HepG2 (cell line): ENCODE measurements around the gene PLVAP. TPM values are rescaled to one million over a fixed set of nuclear protein-coding genes. Genes with fewer than 3 reads are reported as not detected.
A peak's percentile ranks its signal among the peaks of the same experiment; 100 is the strongest.

ENCODE experiments used
- CC2D1A ChIP-seq: sonication (generic); formaldehyde crosslinking; IDR thresholded peaks from 2 replicates; pipeline ENCODE4 v1.8.1; 2023; ENCODE audit warnings: mild to moderate bottlenecking, missing genetic modification reagents
- FOXK2 ChIP-seq: fragments of 450-650 bp; IDR thresholded peaks from 2 replicates; pipeline ENCODE4 v1.6.1; 2016
- GATA4 ChIP-seq: sonication (generic); IDR thresholded peaks from 2 replicates; pipeline ENCODE4 v1.6.1; 2016; ENCODE audit warnings: antibody characterized with exemption, low read depth, borderline replicate concordance
- JUNB ChIP-seq: sonication (generic); formaldehyde crosslinking; IDR thresholded peaks from 2 replicates; pipeline ENCODE4 v1.8.0; 2022; ENCODE audit warnings: missing genetic modification reagents, mild to moderate bottlenecking, borderline replicate concordance
- NFE2L2 ChIP-seq: fragments of 150-350 bp; IDR thresholded peaks from 2 replicates; pipeline ENCODE4 v1.6.1; 2014; ENCODE audit warnings: low read length
- PHF21A ChIP-seq: sonication (generic); formaldehyde crosslinking; IDR thresholded peaks from 2 replicates; pipeline ENCODE4 v1.5.0; 2020; ENCODE audit warnings: mild to moderate bottlenecking, missing genetic modification reagents
- POLR2AphosphoS2 ChIP-seq: IDR thresholded peaks from 2 replicates; pipeline ENCODE4 v1.6.1; 2011; ENCODE audit warnings: low read depth, low read length, improper control_type of control experiment
- RELA ChIP-seq: sonication (generic); formaldehyde crosslinking; IDR thresholded peaks from 2 replicates; pipeline ENCODE4 v1.4.0; 2020; ENCODE audit warnings: missing genetic modification reagents
- RORA ChIP-seq: sonication (generic); formaldehyde crosslinking; IDR thresholded peaks from 2 replicates; pipeline ENCODE4 v1.5.0; 2020; ENCODE audit warnings: mild to moderate bottlenecking, missing genetic modification reagents, moderate library complexity
- SMARCC2 ChIP-seq: fragments of 450-650 bp; IDR thresholded peaks from 2 replicates; pipeline ENCODE4 v1.6.1; 2017; ENCODE audit warnings: antibody characterized with exemption, mild to moderate bottlenecking
- SSRP1 ChIP-seq: IDR thresholded peaks from 2 replicates; pipeline ENCODE4 v1.6.1; 2016; ENCODE audit warnings: control low read depth
- TBL1XR1 ChIP-seq: fragments of 150-350 bp; IDR thresholded peaks from 2 replicates; pipeline ENCODE4 v1.6.1; 2014; ENCODE audit warnings: borderline replicate concordance, low read length; ENCODE audit not compliant: partially characterized antibody
- U2AF1 ChIP-seq: fragments of 200-400 bp; formaldehyde crosslinking; optimal IDR thresholded peaks from 2 replicates; pipeline ENCODE3; 2017; ENCODE audit warnings: mild to moderate bottlenecking, low read depth, low read length
- XRCC5 ChIP-seq: fragments of 200-400 bp; formaldehyde crosslinking; optimal IDR thresholded peaks from 2 replicates; pipeline ENCODE3; 2017; ENCODE audit warnings: mild to moderate bottlenecking, low read length
- ZBTB3 ChIP-seq: sonication (generic); formaldehyde crosslinking; IDR thresholded peaks from 2 replicates; pipeline ENCODE4 v1.4.0; 2020; ENCODE audit warnings: low read depth, mild to moderate bottlenecking, moderate library complexity, missing genetic modification reagents, borderline replicate concordance
- ZFP36L1 ChIP-seq: sonication (generic); formaldehyde crosslinking; IDR thresholded peaks from 2 replicates; pipeline ENCODE4 v1.8.0; 2022; ENCODE audit warnings: mild to moderate bottlenecking, missing genetic modification reagents, moderate library complexity
- ZNF136 ChIP-seq: sonication (generic); formaldehyde crosslinking; IDR thresholded peaks from 2 replicates; pipeline ENCODE4 v1.8.1; 2022; ENCODE audit warnings: low read depth, mild to moderate bottlenecking, moderate library complexity, missing genetic modification reagents
- ZNF3 ChIP-seq: IDR thresholded peaks from 2 replicates; pipeline ENCODE4 v1.7.0; 2017; ENCODE audit warnings: inconsistent platforms
- ZNF343 ChIP-seq: sonication (generic); formaldehyde crosslinking; IDR thresholded peaks from 2 replicates; pipeline ENCODE4 v1.4.0; 2020; ENCODE audit warnings: mild to moderate bottlenecking, missing genetic modification reagents
- ZNF547 ChIP-seq: sonication (generic); formaldehyde crosslinking; IDR thresholded peaks from 2 replicates; pipeline ENCODE4 v1.5.1; 2020; ENCODE audit warnings: mild to moderate bottlenecking, missing genetic modification reagents
- ZNF629 ChIP-seq: sonication (generic); formaldehyde crosslinking; conservative IDR thresholded peaks from 2 replicates; pipeline ENCODE4 v1.5.0; 2020; ENCODE audit warnings: missing genetic modification reagents
- ZNF678 ChIP-seq: sonication (generic); formaldehyde crosslinking; IDR thresholded peaks from 2 replicates; pipeline ENCODE4 v1.4.0; 2020; ENCODE audit warnings: mild to moderate bottlenecking, missing genetic modification reagents
- ZNF777 ChIP-seq: sonication (generic); formaldehyde crosslinking; IDR thresholded peaks from 2 replicates; pipeline ENCODE4 v1.4.0; 2020; ENCODE audit warnings: missing genetic modification reagents
- ZNF782 ChIP-seq: sonication (generic); formaldehyde crosslinking; IDR thresholded peaks from 2 replicates; pipeline ENCODE4 v1.4.0; 2020; ENCODE audit warnings: missing genetic modification reagents, mild to moderate bottlenecking, borderline replicate concordance
- polyA plus RNA-seq, 8 experiments: library from polyadenylated mRNA; depleted of rRNA in 3 of 8; stranded (reverse) in 7 of 8; unstranded in 1 of 8; fragments of >200 nt; fragmentation: Illumina TruSeq in 4 of 8; extraction: Trizol in 4 of 8; gene quantifications; 2 replicates each; pipeline versions ENCODE4 v1.2.1 to v1.2.3, GENCODE V29; 2011 to 2016; ENCODE audit warnings: low read depth in 4 of 8, missing spikeins in 1 of 8, mixed read lengths in 1 of 8; ENCODE audit not compliant: insufficient read depth in 1 of 8
- total RNA-seq, 5 experiments: library from RNA; depleted of rRNA; stranded (reverse); fragments of >200 nt; fragmentation: Illumina TruSeq; extraction: Trizol; gene quantifications; 2 replicates each; pipeline ENCODE4 v1.2.3, GENCODE V29; 2016; ENCODE audit warnings: low read depth in 1 of 5
- TF ChIP-seq, protein P1 (sequence below): sonication (generic); formaldehyde crosslinking; IDR thresholded peaks from 2 replicates; pipeline ENCODE4 v1.4.0; 2020; ENCODE audit warnings: mild to moderate bottlenecking, missing genetic modification reagents
- TF ChIP-seq, protein P2 (sequence below): sonication (generic); formaldehyde crosslinking; conservative IDR thresholded peaks from 2 replicates; pipeline ENCODE4 v1.5.0; 2020; ENCODE audit warnings: missing genetic modification reagents
- TF ChIP-seq, protein P3 (sequence below): sonication (generic); formaldehyde crosslinking; conservative IDR thresholded peaks from 2 replicates; pipeline ENCODE4 v1.4.0; 2020; ENCODE audit warnings: missing genetic modification reagents

Gene PLVAP
- total and polyA plus RNA-seq, 2 of the 13 experiments (the other 11 are each of a cell fraction or from before 2014, with no cell fraction given): 0.26 TPM; not detected in 1

DNA sequence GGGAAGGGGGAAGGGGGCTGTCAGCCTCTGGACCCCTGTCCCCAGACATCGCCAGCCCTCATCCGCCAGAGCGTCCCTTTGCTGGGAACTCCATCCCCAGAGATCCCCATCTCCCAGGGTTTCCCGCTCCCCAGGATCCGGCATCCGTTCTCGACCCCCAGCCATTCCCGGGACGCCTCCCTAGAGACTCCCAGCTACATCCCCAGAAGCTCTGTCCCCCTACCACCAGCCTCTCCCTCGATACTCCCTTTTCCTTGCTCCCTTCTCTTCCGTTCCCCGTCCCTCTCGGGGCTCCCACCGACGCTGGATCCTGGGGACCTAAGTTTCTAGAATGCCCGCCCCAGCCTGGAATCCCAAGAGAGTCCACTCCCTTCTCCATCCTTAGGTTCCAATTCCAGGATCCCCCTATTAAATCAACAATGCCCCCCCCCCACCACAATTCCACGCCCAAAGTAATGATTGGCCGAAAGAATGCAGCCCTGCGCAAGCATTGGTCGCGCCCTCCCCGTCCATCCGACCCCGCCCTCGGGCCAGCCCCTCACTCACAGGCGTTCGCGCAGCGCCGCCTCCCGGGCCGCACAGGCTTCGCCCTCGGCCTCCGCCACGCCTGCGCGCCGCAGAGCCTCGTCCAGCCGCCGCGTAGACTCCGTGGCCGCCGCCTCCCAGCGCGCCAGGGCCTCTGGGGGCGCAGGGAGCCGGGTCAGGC, 13.7 kb upstream of the PLVAP start (continued):
- TF ChIP-seq, protein P1, sequence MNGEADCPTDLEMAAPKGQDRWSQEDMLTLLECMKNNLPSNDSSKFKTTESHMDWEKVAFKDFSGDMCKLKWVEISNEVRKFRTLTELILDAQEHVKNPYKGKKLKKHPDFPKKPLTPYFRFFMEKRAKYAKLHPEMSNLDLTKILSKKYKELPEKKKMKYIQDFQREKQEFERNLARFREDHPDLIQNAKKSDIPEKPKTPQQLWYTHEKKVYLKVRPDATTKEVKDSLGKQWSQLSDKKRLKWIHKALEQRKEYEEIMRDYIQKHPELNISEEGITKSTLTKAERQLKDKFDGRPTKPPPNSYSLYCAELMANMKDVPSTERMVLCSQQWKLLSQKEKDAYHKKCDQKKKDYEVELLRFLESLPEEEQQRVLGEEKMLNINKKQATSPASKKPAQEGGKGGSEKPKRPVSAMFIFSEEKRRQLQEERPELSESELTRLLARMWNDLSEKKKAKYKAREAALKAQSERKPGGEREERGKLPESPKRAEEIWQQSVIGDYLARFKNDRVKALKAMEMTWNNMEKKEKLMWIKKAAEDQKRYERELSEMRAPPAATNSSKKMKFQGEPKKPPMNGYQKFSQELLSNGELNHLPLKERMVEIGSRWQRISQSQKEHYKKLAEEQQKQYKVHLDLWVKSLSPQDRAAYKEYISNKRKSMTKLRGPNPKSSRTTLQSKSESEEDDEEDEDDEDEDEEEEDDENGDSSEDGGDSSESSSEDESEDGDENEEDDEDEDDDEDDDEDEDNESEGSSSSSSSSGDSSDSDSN: peak; percentile 34; the same call in 1 of the 2 replicates
- TF ChIP-seq U2AF1: no peak
- no peak for TF ChIP-seq ZNF136
- TF ChIP-seq ZNF782 (CRISPR knock-in tag): no peak
- TF ChIP-seq ZBTB3: no peak
- TF ChIP-seq XRCC5: peak; percentile 57
- TF ChIP-seq JUNB (CRISPR knock-in tag): no peak
- TF ChIP-seq, protein P2, sequence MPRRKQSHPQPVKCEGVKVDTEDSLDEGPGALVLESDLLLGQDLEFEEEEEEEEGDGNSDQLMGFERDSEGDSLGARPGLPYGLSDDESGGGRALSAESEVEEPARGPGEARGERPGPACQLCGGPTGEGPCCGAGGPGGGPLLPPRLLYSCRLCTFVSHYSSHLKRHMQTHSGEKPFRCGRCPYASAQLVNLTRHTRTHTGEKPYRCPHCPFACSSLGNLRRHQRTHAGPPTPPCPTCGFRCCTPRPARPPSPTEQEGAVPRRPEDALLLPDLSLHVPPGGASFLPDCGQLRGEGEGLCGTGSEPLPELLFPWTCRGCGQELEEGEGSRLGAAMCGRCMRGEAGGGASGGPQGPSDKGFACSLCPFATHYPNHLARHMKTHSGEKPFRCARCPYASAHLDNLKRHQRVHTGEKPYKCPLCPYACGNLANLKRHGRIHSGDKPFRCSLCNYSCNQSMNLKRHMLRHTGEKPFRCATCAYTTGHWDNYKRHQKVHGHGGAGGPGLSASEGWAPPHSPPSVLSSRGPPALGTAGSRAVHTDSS (CRISPR knock-in tag): no peak
- no peak for TF ChIP-seq ZFP36L1
- no peak for TF ChIP-seq ZNF629 (CRISPR knock-in tag)
- peak; percentile 67; the same call in 1 of the 2 replicates for TF ChIP-seq ZNF547 (CRISPR knock-in tag)
- TF ChIP-seq ZNF678 (CRISPR knock-in tag): no peak
- no peak for TF ChIP-seq POLR2AphosphoS2
- no peak for TF ChIP-seq SSRP1 (CRISPR knock-in tag)
- TF ChIP-seq ZNF3: no peak
- no peak for TF ChIP-seq CC2D1A (CRISPR knock-in tag)
- TF ChIP-seq GATA4: no peak
- TF ChIP-seq NFE2L2: no peak
- TF ChIP-seq, protein P3, sequence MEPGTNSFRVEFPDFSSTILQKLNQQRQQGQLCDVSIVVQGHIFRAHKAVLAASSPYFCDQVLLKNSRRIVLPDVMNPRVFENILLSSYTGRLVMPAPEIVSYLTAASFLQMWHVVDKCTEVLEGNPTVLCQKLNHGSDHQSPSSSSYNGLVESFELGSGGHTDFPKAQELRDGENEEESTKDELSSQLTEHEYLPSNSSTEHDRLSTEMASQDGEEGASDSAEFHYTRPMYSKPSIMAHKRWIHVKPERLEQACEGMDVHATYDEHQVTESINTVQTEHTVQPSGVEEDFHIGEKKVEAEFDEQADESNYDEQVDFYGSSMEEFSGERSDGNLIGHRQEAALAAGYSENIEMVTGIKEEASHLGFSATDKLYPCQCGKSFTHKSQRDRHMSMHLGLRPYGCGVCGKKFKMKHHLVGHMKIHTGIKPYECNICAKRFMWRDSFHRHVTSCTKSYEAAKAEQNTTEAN: no peak
- TF ChIP-seq ZNF343 (CRISPR knock-in tag): no peak
- no peak for TF ChIP-seq TBL1XR1
- peak; percentile 79 for TF ChIP-seq ZNF777 (CRISPR knock-in tag)
- no peak for TF ChIP-seq SMARCC2
- TF ChIP-seq RELA (CRISPR knock-in tag): no peak
- peak; percentile 70 for TF ChIP-seq PHF21A (CRISPR knock-in tag)
- no peak for TF ChIP-seq RORA
- no peak for TF ChIP-seq FOXK2
